HEK293 (cell line): ENCODE measurements around the gene STX5.

Experiments
- GLIS1 ChIP-seq: fragments of 450-650 bp; formaldehyde crosslinking; IDR thresholded peaks from 2 replicates; pipeline ENCODE4 v1.5.1; 2016; ENCODE audit warnings: missing biosample characterization, missing genetic modification characterization
- KLF10 ChIP-seq: fragments of 450-650 bp; IDR thresholded peaks from 2 replicates; pipeline ENCODE4 v1.5.1; 2018; ENCODE audit warnings: missing biosample characterization, mild to moderate bottlenecking, missing genetic modification characterization
- KLF9 ChIP-seq: fragments of 450-650 bp; formaldehyde crosslinking; IDR thresholded peaks from 2 replicates; pipeline ENCODE4 v1.5.1; 2016; ENCODE audit warnings: missing biosample characterization, missing genetic modification characterization, low read depth
- OVOL3 ChIP-seq: fragments of 450-650 bp; formaldehyde crosslinking; IDR thresholded peaks from 2 replicates; pipeline ENCODE4 v1.5.1; 2016; ENCODE audit warnings: missing biosample characterization, missing genetic modification characterization
- ZBTB17 ChIP-seq: fragments of 450-650 bp; formaldehyde crosslinking; IDR thresholded peaks from 2 replicates; pipeline ENCODE4 v1.5.1; 2016; ENCODE audit warnings: missing biosample characterization, missing genetic modification characterization
- ZFP69B ChIP-seq: fragments of 450-650 bp; formaldehyde crosslinking; IDR thresholded peaks from 2 replicates; pipeline ENCODE4 v1.5.1; 2016; ENCODE audit warnings: missing biosample characterization, missing genetic modification characterization
- ZNF140 ChIP-seq: fragments of 450-650 bp; formaldehyde crosslinking; IDR thresholded peaks from 2 replicates; pipeline ENCODE4 v1.5.1; 2016; ENCODE audit warnings: missing biosample characterization, missing genetic modification characterization
- ZNF146 ChIP-seq: fragments of 450-650 bp; formaldehyde crosslinking; IDR thresholded peaks from 2 replicates; pipeline ENCODE4 v1.5.1; 2016; ENCODE audit warnings: missing biosample characterization, missing genetic modification characterization
- ZNF157 ChIP-seq: fragments of 450-650 bp; formaldehyde crosslinking; IDR thresholded peaks from 2 replicates; pipeline ENCODE4 v1.5.1; 2016; ENCODE audit warnings: missing biosample characterization, missing genetic modification characterization
- ZNF184 ChIP-seq: fragments of 450-650 bp; IDR thresholded peaks from 2 replicates; pipeline ENCODE4 v1.5.1; 2018; ENCODE audit warnings: missing biosample characterization, mild to moderate bottlenecking, missing genetic modification characterization
- ZNF239 ChIP-seq: fragments of 450-650 bp; formaldehyde crosslinking; IDR thresholded peaks from 2 replicates; pipeline ENCODE4 v1.5.1; 2016; ENCODE audit warnings: missing biosample characterization, missing genetic modification characterization
- ZNF24 ChIP-seq: fragments of 450-650 bp; formaldehyde crosslinking; IDR thresholded peaks from 2 replicates; pipeline ENCODE4 v1.5.1; 2016; ENCODE audit warnings: missing biosample characterization, missing genetic modification characterization
- ZNF426 ChIP-seq: fragments of 450-650 bp; formaldehyde crosslinking; IDR thresholded peaks from 2 replicates; pipeline ENCODE4 v1.5.1; 2017; ENCODE audit warnings: missing biosample characterization, missing genetic modification characterization, mild to moderate bottlenecking, inconsistent platforms, moderate library complexity
- ZNF529 ChIP-seq: fragments of 450-650 bp; formaldehyde crosslinking; IDR thresholded peaks from 2 replicates; pipeline ENCODE4 v1.5.1; 2017; ENCODE audit warnings: missing genetic modification characterization, missing biosample characterization; ENCODE audit not compliant: insufficient replicate concordance
- ZNF777 ChIP-seq: fragments of 450-650 bp; formaldehyde crosslinking; IDR thresholded peaks from 2 replicates; pipeline ENCODE4 v1.5.1; 2017; ENCODE audit warnings: missing biosample characterization, missing genetic modification characterization, borderline replicate concordance
- ZNF792 ChIP-seq: fragments of 450-650 bp; formaldehyde crosslinking; IDR thresholded peaks from 2 replicates; pipeline ENCODE4 v1.5.1; 2016; ENCODE audit warnings: missing biosample characterization, missing genetic modification characterization
- ZNF837 ChIP-seq: fragments of 450-650 bp; formaldehyde crosslinking; IDR thresholded peaks from 2 replicates; pipeline ENCODE4 v1.5.1; 2016; ENCODE audit warnings: missing biosample characterization, missing genetic modification characterization
- TF ChIP-seq, protein P1 (sequence below): fragments of 450-650 bp; formaldehyde crosslinking; IDR thresholded peaks from 2 replicates; pipeline ENCODE4 v1.5.1; 2016; ENCODE audit warnings: missing biosample characterization, missing genetic modification characterization
- TF ChIP-seq, protein P2 (sequence below): fragments of 450-650 bp; IDR thresholded peaks from 2 replicates; pipeline ENCODE4 v1.5.1; 2018; ENCODE audit warnings: missing biosample characterization, missing genetic modification characterization
- TF ChIP-seq, protein P3 (sequence below): fragments of 450-650 bp; formaldehyde crosslinking; IDR thresholded peaks from 2 replicates; pipeline ENCODE4 v1.5.1; 2016; ENCODE audit warnings: missing biosample characterization, missing genetic modification characterization
- TF ChIP-seq, protein P4 (sequence below): fragments of 450-650 bp; formaldehyde crosslinking; IDR thresholded peaks from 2 replicates; pipeline ENCODE4 v1.5.1; 2016; ENCODE audit warnings: missing biosample characterization, missing genetic modification characterization
- TF ChIP-seq, protein P5 (sequence below): fragments of 450-650 bp; formaldehyde crosslinking; optimal IDR thresholded peaks from 2 replicates; pipeline ENCODE3; 2016; ENCODE audit warnings: missing biosample characterization, mild to moderate bottlenecking, missing genetic modification characterization
- TF ChIP-seq, protein P6 (sequence below): fragments of 450-650 bp; formaldehyde crosslinking; IDR thresholded peaks from 2 replicates; pipeline ENCODE4 v1.5.1; 2016; ENCODE audit warnings: missing biosample characterization, missing genetic modification characterization
- TF ChIP-seq, protein P7 (sequence below): fragments of 450-650 bp; formaldehyde crosslinking; IDR thresholded peaks from 2 replicates; pipeline ENCODE4 v1.5.1; 2017; ENCODE audit warnings: missing biosample characterization, missing genetic modification characterization
- TF ChIP-seq, protein P8 (sequence below): fragments of 450-650 bp; formaldehyde crosslinking; conservative IDR thresholded peaks from 2 replicates; pipeline ENCODE4 v1.5.1; 2016; ENCODE audit warnings: low read depth, missing biosample characterization, missing genetic modification characterization

The STX5 gene

DNA sequence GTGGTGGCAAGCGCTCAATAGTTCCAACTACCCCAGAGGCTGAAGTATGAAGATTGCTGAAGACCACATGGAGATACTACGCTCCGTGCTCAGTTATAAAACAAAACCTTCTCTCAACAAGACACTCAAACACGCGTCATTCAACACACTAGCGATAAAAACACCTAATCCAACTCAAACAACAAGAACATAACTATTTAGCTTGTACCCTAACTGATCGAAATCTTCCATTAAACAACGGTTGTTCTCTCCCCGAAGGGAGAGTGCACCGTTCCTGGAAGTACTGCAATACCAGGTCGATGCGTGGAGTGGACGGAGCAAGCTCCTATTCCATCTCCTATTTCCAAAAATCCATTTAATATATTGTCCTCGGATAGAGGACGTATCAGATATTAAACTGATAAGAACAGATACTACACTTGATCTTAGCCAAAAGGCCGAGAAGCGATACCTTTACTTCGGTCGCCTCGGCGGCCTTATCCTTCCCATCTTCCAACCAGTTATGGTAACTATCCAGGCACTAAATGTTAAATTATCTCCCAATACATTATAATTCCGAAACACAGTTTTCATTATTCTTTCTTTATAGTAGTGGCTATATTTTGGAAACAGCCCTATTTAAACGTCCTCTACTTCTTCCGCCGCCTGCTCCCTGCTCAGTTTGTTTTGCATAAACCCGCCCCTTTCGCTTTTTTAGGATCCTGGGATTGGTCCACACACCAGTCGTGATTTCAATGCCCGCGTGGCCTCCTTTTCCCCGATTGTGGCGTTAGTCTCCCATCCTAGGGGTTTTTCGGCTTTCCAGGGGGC lies 9.7 kb upstream of the STX5 start (continued):
- TF ChIP-seq ZNF140 = no peak; the same call in 1 of the 2 replicates
- TF ChIP-seq ZBTB17 (tag by site-specific recombination) = peak; percentile 95
- TF ChIP-seq OVOL3 (tag by site-specific recombination) = peak; percentile 95
- TF ChIP-seq GLIS1 (tag by site-specific recombination) = peak; percentile 71; the same call in 1 of the 2 replicates
- TF ChIP-seq ZFP69B (tag by site-specific recombination) = peak; percentile 86
- no peak for TF ChIP-seq ZNF426
- TF ChIP-seq ZNF184 (tag by site-specific recombination) = peak; percentile 16; the same call in 1 of the 2 replicates
- TF ChIP-seq ZNF146 (tag by site-specific recombination) = peak; percentile 95
- TF ChIP-seq, protein P1, sequence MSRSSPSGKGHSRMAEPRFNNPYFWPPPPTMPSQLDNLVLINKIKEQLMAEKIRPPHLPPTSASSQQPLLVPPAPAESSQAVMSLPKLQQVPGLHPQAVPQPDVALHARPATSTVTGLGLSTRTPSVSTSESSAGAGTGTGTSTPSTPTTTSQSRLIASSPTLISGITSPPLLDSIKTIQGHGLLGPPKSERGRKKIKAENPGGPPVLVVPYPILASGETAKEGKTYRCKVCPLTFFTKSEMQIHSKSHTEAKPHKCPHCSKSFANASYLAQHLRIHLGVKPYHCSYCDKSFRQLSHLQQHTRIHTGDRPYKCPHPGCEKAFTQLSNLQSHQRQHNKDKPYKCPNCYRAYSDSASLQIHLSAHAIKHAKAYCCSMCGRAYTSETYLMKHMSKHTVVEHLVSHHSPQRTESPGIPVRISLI = 0 out of 2 replicates have a peak, but pooled peaks have one; percentile 37
- TF ChIP-seq KLF10 = peak; percentile 95
- TF ChIP-seq, protein P2, sequence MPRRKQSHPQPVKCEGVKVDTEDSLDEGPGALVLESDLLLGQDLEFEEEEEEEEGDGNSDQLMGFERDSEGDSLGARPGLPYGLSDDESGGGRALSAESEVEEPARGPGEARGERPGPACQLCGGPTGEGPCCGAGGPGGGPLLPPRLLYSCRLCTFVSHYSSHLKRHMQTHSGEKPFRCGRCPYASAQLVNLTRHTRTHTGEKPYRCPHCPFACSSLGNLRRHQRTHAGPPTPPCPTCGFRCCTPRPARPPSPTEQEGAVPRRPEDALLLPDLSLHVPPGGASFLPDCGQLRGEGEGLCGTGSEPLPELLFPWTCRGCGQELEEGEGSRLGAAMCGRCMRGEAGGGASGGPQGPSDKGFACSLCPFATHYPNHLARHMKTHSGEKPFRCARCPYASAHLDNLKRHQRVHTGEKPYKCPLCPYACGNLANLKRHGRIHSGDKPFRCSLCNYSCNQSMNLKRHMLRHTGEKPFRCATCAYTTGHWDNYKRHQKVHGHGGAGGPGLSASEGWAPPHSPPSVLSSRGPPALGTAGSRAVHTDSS (tag by site-specific recombination) = peak; percentile 66
- TF ChIP-seq, protein P3, sequence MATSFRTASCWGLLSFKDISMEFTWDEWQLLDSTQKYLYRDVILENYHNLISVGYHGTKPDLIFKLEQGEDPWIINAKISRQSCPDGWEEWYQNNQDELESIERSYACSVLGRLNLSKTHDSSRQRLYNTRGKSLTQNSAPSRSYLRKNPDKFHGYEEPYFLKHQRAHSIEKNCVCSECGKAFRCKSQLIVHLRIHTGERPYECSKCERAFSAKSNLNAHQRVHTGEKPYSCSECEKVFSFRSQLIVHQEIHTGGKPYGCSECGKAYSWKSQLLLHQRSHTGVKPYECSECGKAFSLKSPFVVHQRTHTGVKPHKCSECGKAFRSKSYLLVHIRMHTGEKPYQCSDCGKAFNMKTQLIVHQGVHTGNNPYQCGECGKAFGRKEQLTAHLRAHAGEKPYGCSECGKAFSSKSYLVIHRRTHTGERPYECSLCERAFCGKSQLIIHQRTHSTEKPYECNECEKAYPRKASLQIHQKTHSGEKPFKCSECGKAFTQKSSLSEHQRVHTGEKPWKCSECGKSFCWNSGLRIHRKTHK (tag by site-specific recombination) = no peak
- TF ChIP-seq ZNF157 (tag by site-specific recombination) = no peak
- peak; percentile 55 for TF ChIP-seq ZNF239
- peak; percentile 97 for TF ChIP-seq ZNF24
- TF ChIP-seq, protein P4, sequence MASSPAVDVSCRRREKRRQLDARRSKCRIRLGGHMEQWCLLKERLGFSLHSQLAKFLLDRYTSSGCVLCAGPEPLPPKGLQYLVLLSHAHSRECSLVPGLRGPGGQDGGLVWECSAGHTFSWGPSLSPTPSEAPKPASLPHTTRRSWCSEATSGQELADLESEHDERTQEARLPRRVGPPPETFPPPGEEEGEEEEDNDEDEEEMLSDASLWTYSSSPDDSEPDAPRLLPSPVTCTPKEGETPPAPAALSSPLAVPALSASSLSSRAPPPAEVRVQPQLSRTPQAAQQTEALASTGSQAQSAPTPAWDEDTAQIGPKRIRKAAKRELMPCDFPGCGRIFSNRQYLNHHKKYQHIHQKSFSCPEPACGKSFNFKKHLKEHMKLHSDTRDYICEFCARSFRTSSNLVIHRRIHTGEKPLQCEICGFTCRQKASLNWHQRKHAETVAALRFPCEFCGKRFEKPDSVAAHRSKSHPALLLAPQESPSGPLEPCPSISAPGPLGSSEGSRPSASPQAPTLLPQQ (tag by site-specific recombination) = peak; percentile 86
- TF ChIP-seq ZNF777 (tag by site-specific recombination) = peak; percentile 65; the same call in 1 of the 2 replicates
- TF ChIP-seq ZNF837 = peak; percentile 94
- TF ChIP-seq, protein P5, sequence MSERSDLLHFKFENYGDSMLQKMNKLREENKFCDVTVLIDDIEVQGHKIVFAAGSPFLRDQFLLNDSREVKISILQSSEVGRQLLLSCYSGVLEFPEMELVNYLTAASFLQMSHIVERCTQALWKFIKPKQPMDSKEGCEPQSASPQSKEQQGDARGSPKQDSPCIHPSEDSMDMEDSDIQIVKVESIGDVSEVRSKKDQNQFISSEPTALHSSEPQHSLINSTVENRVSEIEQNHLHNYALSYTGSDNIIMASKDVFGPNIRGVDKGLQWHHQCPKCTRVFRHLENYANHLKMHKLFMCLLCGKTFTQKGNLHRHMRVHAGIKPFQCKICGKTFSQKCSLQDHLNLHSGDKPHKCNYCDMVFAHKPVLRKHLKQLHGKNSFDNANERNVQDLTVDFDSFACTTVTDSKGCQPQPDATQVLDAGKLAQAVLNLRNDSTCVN (tag by site-specific recombination) = peak; percentile 19
- 0 out of 2 replicates have a peak, but pooled peaks have one; percentile 34 for TF ChIP-seq KLF9
- TF ChIP-seq ZNF792 (tag by site-specific recombination) = peak; percentile 75; the same call in 1 of the 2 replicates
- TF ChIP-seq ZNF529 (tag by site-specific recombination) = no peak
- TF ChIP-seq, protein P6, sequence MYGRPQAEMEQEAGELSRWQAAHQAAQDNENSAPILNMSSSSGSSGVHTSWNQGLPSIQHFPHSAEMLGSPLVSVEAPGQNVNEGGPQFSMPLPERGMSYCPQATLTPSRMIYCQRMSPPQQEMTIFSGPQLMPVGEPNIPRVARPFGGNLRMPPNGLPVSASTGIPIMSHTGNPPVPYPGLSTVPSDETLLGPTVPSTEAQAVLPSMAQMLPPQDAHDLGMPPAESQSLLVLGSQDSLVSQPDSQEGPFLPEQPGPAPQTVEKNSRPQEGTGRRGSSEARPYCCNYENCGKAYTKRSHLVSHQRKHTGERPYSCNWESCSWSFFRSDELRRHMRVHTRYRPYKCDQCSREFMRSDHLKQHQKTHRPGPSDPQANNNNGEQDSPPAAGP = peak; percentile 98
- TF ChIP-seq, protein P7, sequence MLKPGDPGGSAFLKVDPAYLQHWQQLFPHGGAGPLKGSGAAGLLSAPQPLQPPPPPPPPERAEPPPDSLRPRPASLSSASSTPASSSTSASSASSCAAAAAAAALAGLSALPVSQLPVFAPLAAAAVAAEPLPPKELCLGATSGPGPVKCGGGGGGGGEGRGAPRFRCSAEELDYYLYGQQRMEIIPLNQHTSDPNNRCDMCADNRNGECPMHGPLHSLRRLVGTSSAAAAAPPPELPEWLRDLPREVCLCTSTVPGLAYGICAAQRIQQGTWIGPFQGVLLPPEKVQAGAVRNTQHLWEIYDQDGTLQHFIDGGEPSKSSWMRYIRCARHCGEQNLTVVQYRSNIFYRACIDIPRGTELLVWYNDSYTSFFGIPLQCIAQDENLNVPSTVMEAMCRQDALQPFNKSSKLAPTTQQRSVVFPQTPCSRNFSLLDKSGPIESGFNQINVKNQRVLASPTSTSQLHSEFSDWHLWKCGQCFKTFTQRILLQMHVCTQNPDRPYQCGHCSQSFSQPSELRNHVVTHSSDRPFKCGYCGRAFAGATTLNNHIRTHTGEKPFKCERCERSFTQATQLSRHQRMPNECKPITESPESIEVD (tag by site-specific recombination) = peak; percentile 93
- TF ChIP-seq, protein P8, sequence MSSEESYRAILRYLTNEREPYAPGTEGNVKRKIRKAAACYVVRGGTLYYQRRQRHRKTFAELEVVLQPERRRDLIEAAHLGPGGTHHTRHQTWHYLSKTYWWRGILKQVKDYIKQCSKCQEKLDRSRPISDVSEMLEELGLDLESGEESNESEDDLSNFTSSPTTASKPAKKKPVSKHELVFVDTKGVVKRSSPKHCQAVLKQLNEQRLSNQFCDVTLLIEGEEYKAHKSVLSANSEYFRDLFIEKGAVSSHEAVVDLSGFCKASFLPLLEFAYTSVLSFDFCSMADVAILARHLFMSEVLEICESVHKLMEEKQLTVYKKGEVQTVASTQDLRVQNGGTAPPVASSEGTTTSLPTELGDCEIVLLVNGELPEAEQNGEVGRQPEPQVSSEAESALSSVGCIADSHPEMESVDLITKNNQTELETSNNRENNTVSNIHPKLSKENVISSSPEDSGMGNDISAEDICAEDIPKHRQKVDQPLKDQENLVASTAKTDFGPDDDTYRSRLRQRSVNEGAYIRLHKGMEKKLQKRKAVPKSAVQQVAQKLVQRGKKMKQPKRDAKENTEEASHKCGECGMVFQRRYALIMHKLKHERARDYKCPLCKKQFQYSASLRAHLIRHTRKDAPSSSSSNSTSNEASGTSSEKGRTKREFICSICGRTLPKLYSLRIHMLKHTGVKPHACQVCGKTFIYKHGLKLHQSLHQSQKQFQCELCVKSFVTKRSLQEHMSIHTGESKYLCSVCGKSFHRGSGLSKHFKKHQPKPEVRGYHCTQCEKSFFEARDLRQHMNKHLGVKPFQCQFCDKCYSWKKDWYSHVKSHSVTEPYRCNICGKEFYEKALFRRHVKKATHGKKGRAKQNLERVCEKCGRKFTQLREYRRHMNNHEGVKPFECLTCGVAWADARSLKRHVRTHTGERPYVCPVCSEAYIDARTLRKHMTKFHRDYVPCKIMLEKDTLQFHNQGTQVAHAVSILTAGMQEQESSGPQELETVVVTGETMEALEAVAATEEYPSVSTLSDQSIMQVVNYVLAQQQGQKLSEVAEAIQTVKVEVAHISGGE (tag by site-specific recombination) = no peak; the same call in 1 of the 2 replicates
